HepG2 (cell line): ENCODE measurements around the gene RAB11FIP5. TPM values are rescaled to one million over a fixed set of nuclear protein-coding genes. Genes with fewer than 3 reads are reported as not detected.

Source experiments
- ATRX ChIP-seq: sonication (generic); formaldehyde crosslinking; IDR thresholded peaks from 2 replicates; pipeline ENCODE4 v1.4.0; 2020; ENCODE audit warnings: missing genetic modification reagents, borderline replicate concordance
- CC2D1A ChIP-seq: sonication (generic); formaldehyde crosslinking; IDR thresholded peaks from 2 replicates; pipeline ENCODE4 v1.8.1; 2023; ENCODE audit warnings: mild to moderate bottlenecking, missing genetic modification reagents
- CCAR2 ChIP-seq: fragments of 200-400 bp; formaldehyde crosslinking; optimal IDR thresholded peaks from 2 replicates; pipeline ENCODE3; 2018; ENCODE audit warnings: low read depth, mild to moderate bottlenecking, low read length, moderate library complexity
- CTCF ChIP-seq: sonication (generic); formaldehyde crosslinking; IDR thresholded peaks from 2 replicates; pipeline ENCODE4 v1.5.0; 2020; ENCODE audit warnings: mild to moderate bottlenecking, missing genetic modification reagents, moderate library complexity
- ELF1 ChIP-seq: sonication (generic); formaldehyde crosslinking; IDR thresholded peaks from 2 replicates; pipeline ENCODE4 v1.4.0; 2020; ENCODE audit warnings: missing genetic modification reagents
- FOSL2 ChIP-seq: sonication (generic); formaldehyde crosslinking; IDR thresholded peaks from 2 replicates; pipeline ENCODE4 v1.4.0; 2020; ENCODE audit warnings: missing genetic modification reagents
- FOXC1 ChIP-seq: sonication (generic); formaldehyde crosslinking; IDR thresholded peaks from 2 replicates; pipeline ENCODE4 v1.8.0; 2022; ENCODE audit warnings: mild to moderate bottlenecking, missing genetic modification reagents, borderline replicate concordance
- GATAD1 ChIP-seq: IDR thresholded peaks from 2 replicates; pipeline ENCODE4 v1.6.1; 2016; ENCODE audit warnings: missing genetic modification reagents, missing compliant biosample characterization
- HNF1B ChIP-seq: sonication (generic); formaldehyde crosslinking; IDR thresholded peaks from 2 replicates; pipeline ENCODE4 v1.5.1; 2020; ENCODE audit warnings: mild to moderate bottlenecking, moderate library complexity, missing genetic modification reagents
- HNF4A ChIP-seq: sonication (generic); formaldehyde crosslinking; IDR thresholded peaks from 2 replicates; pipeline ENCODE4 v1.4.0; 2020; ENCODE audit warnings: missing genetic modification reagents
- KLF12 ChIP-seq: sonication (generic); formaldehyde crosslinking; IDR thresholded peaks from 2 replicates; pipeline ENCODE4 v1.4.0; 2020; ENCODE audit warnings: missing genetic modification reagents, borderline replicate concordance
- MED1 ChIP-seq: sonication (generic); formaldehyde crosslinking; IDR thresholded peaks from 2 replicates; pipeline ENCODE4 v1.4.0; 2020; ENCODE audit warnings: missing genetic modification reagents
- NONO ChIP-seq, 2 experiments: fragments of 450-650 bp in 1 of 2; sonication (generic) in 1 of 2; formaldehyde crosslinking in 1 of 2; IDR thresholded peaks in 1 of 2; conservative IDR thresholded peaks in 1 of 2; 2 replicates each; pipeline versions ENCODE4 v1.6.1 to v1.8.0; 2017 to 2022; ENCODE audit warnings: mild to moderate bottlenecking in 1 of 2, missing genetic modification reagents in 1 of 2, moderate library complexity in 1 of 2
- SMAD1 ChIP-seq: sonication (generic); formaldehyde crosslinking; IDR thresholded peaks from 2 replicates; pipeline ENCODE4 v1.4.0; 2020; ENCODE audit warnings: missing genetic modification reagents, low read depth, mild to moderate bottlenecking, borderline replicate concordance
- SNRNP70 ChIP-seq: fragments of 200-400 bp; formaldehyde crosslinking; IDR thresholded peaks from 2 replicates; pipeline ENCODE4 v1.6.1; 2017; ENCODE audit warnings: mild to moderate bottlenecking, low read depth, low read length, moderate library complexity
- TFDP2 ChIP-seq: sonication (generic); formaldehyde crosslinking; IDR thresholded peaks from 2 replicates; pipeline ENCODE4 v1.4.0; 2020; ENCODE audit warnings: missing genetic modification reagents
- XBP1 ChIP-seq: sonication (generic); formaldehyde crosslinking; IDR thresholded peaks from 2 replicates; pipeline ENCODE4 v1.5.0; 2020; ENCODE audit warnings: missing genetic modification reagents
- ZBTB34 ChIP-seq: sonication (generic); formaldehyde crosslinking; IDR thresholded peaks from 2 replicates; pipeline ENCODE4 v1.8.0; 2022; ENCODE audit warnings: mild to moderate bottlenecking, missing genetic modification reagents
- ZFP90 ChIP-seq: sonication (generic); formaldehyde crosslinking; IDR thresholded peaks from 2 replicates; pipeline ENCODE4 v1.8.0; 2022; ENCODE audit warnings: missing genetic modification reagents, mild to moderate bottlenecking, inconsistent platforms, borderline replicate concordance
- ZKSCAN8 ChIP-seq: IDR thresholded peaks from 2 replicates; pipeline ENCODE4 v1.6.1; 2016; ENCODE audit warnings: borderline replicate concordance, missing genetic modification reagents, missing compliant biosample characterization
- ZMYM2 ChIP-seq: sonication (generic); formaldehyde crosslinking; IDR thresholded peaks from 2 replicates; pipeline ENCODE4 v1.8.0; 2022; ENCODE audit warnings: mild to moderate bottlenecking, missing genetic modification reagents
- ZNF343 ChIP-seq: sonication (generic); formaldehyde crosslinking; IDR thresholded peaks from 2 replicates; pipeline ENCODE4 v1.4.0; 2020; ENCODE audit warnings: mild to moderate bottlenecking, missing genetic modification reagents
- ZNF605 ChIP-seq: sonication (generic); formaldehyde crosslinking; IDR thresholded peaks from 2 replicates; pipeline ENCODE4 v1.8.0; 2022; ENCODE audit warnings: mild to moderate bottlenecking, missing genetic modification reagents
- ZNF775 ChIP-seq: sonication (generic); formaldehyde crosslinking; IDR thresholded peaks from 2 replicates; pipeline ENCODE4 v1.4.0; 2020; ENCODE audit warnings: missing genetic modification reagents, mild to moderate bottlenecking, moderate library complexity, borderline replicate concordance
- ZNF782 ChIP-seq: sonication (generic); formaldehyde crosslinking; IDR thresholded peaks from 2 replicates; pipeline ENCODE4 v1.4.0; 2020; ENCODE audit warnings: missing genetic modification reagents, mild to moderate bottlenecking, borderline replicate concordance
- ZSCAN29 ChIP-seq: sonication (generic); formaldehyde crosslinking; conservative IDR thresholded peaks from 2 replicates; pipeline ENCODE4 v1.4.0; 2020; ENCODE audit warnings: mild to moderate bottlenecking, missing genetic modification reagents
- polyA plus RNA-seq, 8 experiments: library from polyadenylated mRNA; depleted of rRNA in 3 of 8; stranded (reverse) in 7 of 8; unstranded in 1 of 8; fragments of >200 nt; fragmentation: Illumina TruSeq in 4 of 8; extraction: Trizol in 4 of 8; gene quantifications; 2 replicates each; pipeline versions ENCODE4 v1.2.1 to v1.2.3, GENCODE V29; 2011 to 2016; ENCODE audit warnings: low read depth in 4 of 8, missing spikeins in 1 of 8, mixed read lengths in 1 of 8; ENCODE audit not compliant: insufficient read depth in 1 of 8
- total RNA-seq, 5 experiments: library from RNA; depleted of rRNA; stranded (reverse); fragments of >200 nt; fragmentation: Illumina TruSeq; extraction: Trizol; gene quantifications; 2 replicates each; pipeline ENCODE4 v1.2.3, GENCODE V29; 2016; ENCODE audit warnings: low read depth in 1 of 5

RAB11FIP5 gene
- total and polyA plus RNA-seq, 2 of the 13 experiments (the other 11 are each of a cell fraction or from before 2014, with no cell fraction given), result 9.4 to 22.9 TPM

GRCh38 chr2:73091164-73091563, 21.6 kb downstream of the RAB11FIP5 start (continued):
- TF ChIP-seq ATRX (CRISPR knock-in tag), result no peak
- peak; percentile 56 for TF ChIP-seq FOSL2
- 0 out of 2 replicates have a peak, but pooled peaks have one; percentile 44 for TF ChIP-seq ZMYM2 (CRISPR knock-in tag)
- no peak for TF ChIP-seq ZFP90
- TF ChIP-seq NONO (IDR thresholded peaks at IDR 0.05), result no peak
- TF ChIP-seq NONO (CRISPR knock-in tag; conservative IDR thresholded peaks at IDR 0.05), result 0 out of 2 replicates have a peak, but pooled peaks have one; percentile 30
- peak; percentile 67; the same call in 1 of the 2 replicates for TF ChIP-seq ZBTB34 (CRISPR knock-in tag)
- TF ChIP-seq HNF1B, result no peak
- no peak for TF ChIP-seq ZNF782 (CRISPR knock-in tag)
- TF ChIP-seq HNF4A (CRISPR knock-in tag), result peak; percentile 97
- TF ChIP-seq ZNF775 (CRISPR knock-in tag), result no peak
- no peak for TF ChIP-seq XBP1 (CRISPR knock-in tag)
- no peak for TF ChIP-seq SNRNP70
- no peak for TF ChIP-seq KLF12 (CRISPR knock-in tag)
- no peak for TF ChIP-seq ELF1 (CRISPR knock-in tag)
- TF ChIP-seq ZNF343 (CRISPR knock-in tag), result 0 out of 2 replicates have a peak, but pooled peaks have one; percentile 18
- 0 out of 2 replicates have a peak, but pooled peaks have one; percentile 42 for TF ChIP-seq MED1 (CRISPR knock-in tag)
- no peak for TF ChIP-seq GATAD1 (CRISPR knock-in tag)
- 0 out of 2 replicates have a peak, but pooled peaks have one; percentile 7 for TF ChIP-seq CTCF (CRISPR knock-in tag)
- TF ChIP-seq TFDP2 (CRISPR knock-in tag), result no peak
- no peak for TF ChIP-seq CC2D1A
- TF ChIP-seq CCAR2, result peak; percentile 36
- TF ChIP-seq FOXC1 (CRISPR knock-in tag), result 0 out of 2 replicates have a peak, but pooled peaks have one; percentile 52
- TF ChIP-seq SMAD1 (CRISPR knock-in tag), result 0 out of 2 replicates have a peak, but pooled peaks have one; percentile 33
- no peak for TF ChIP-seq ZSCAN29 (CRISPR knock-in tag)
- 0 out of 2 replicates have a peak, but pooled peaks have one; percentile 20 for TF ChIP-seq ZNF605 (CRISPR knock-in tag)
- TF ChIP-seq ZKSCAN8 (CRISPR knock-in tag), result no peak
